NCI-H82 treated with DMSO at 0.1 percent for 48 hours (cell line): ENCODE data around the gene GPR37.
A peak's percentile ranks its signal among the peaks of the same experiment; 100 is the strongest.

Experiments
- DNase-seq: peaks from one replicate; lab custom pipeline; 2025; ENCODE audit not compliant: unreplicated experiment; lab: John Stamatoyannopoulos, UW

Gene GPR37

GRCh38 chr7:124765401-124766352 is at the start of gene GPR37:
Gene GPR37 (minus strand): TSS chr7:124765792. CDS start chr7:124764976, 816 bp downstream.
- peak; percentile 57 for DNase-seq

- DNase-seq = no peak
Observed at GRCh38 chr7:124813994-124814798, 48.6 kb upstream of the GPR37 start.

GRCh38 chr7:124812764-124813163 is 47.2 kb upstream of the GPR37 start:
- no peak for DNase-seq

GRCh38 chr7:124811341-124811740 is 45.7 kb upstream of the GPR37 start:
- DNase-seq = no peak

GRCh38 chr7:124810605-124811004 is 45.0 kb upstream of the GPR37 start:
- DNase-seq = no peak

GRCh38 chr7:124808206-124808605 is 42.6 kb upstream of the GPR37 start:
- DNase-seq = no peak

GRCh38 chr7:124801330-124801895 is 35.8 kb upstream of the GPR37 start:
- DNase-seq = no peak

- DNase-seq = no peak
Observed at GRCh38 chr7:124800386-124800785, 34.8 kb upstream of the GPR37 start.

GRCh38 chr7:124799448-124799847 is 33.9 kb upstream of the GPR37 start:
- no peak for DNase-seq

GRCh38 chr7:124796771-124797170 is 31.2 kb upstream of the GPR37 start:
- no peak for DNase-seq

- no peak for DNase-seq
Observed at GRCh38 chr7:124792696-124793095, 27.1 kb upstream of the GPR37 start.

- DNase-seq = no peak
Observed at GRCh38 chr7:124792002-124792401, 26.4 kb upstream of the GPR37 start.

- DNase-seq = no peak
Observed at GRCh38 chr7:124791426-124791825, 25.8 kb upstream of the GPR37 start.

- no peak for DNase-seq
Observed at GRCh38 chr7:124790645-124791044, 25.1 kb upstream of the GPR37 start.

GRCh38 chr7:124785994-124786393 is 20.4 kb upstream of the GPR37 start:
- DNase-seq = no peak

- peak; percentile 71 for DNase-seq
Observed at GRCh38 chr7:124784879-124785818, 19.6 kb upstream of the GPR37 start.

- DNase-seq = no peak
Observed at GRCh38 chr7:124783271-124783670, 17.7 kb upstream of the GPR37 start.

- no peak for DNase-seq
Observed at GRCh38 chr7:124781907-124782734, 16.5 kb upstream of the GPR37 start.

- DNase-seq = no peak
Observed at GRCh38 chr7:124781418-124781817, 15.8 kb upstream of the GPR37 start.

- DNase-seq = no peak
Observed at GRCh38 chr7:124780608-124781007, 15.0 kb upstream of the GPR37 start.
